ENCODE measurements around the gene ETV6. TPM values are rescaled to one million over a fixed set of nuclear protein-coding genes. Genes with fewer than 3 reads are reported as not detected.

ETV6 gene
- total and polyA plus RNA-seq, 2 of the 8 experiments (the other 6 are each of a cell fraction or from before 2014, with no cell fraction given): 5.5 to 23.9 TPM

DNA sequence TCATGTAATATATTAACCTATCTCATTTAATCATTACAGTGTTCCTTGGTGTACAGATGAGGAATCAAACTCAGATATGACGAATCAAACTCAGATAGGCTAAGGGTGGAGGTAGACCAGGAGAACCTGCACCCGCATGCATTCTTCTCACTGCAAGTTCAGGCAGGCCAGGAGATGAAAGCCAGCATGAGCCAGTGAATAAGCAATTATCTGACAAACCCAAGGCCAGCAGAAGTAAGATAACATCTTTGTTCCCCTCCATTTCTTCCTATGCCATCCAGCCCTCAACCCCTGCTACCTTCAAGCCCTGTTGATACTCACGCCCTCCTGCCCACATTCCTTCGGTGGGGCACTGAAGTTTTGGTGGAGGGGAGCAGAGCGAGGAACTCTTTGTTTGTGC is 152.2 kb downstream of the ETV6 start:
- ChIA-PET POLR2A (ENCODE audit: partially characterized antibody) (interaction anchor here (1.4 to 2.5 kb wide), 3 partner anchors 8 to 11 kb away, joined by 4 to 8 read pairs (median 4); no protein-coding TSS in a partner anchor), CTCF (ENCODE audit: partially characterized antibody) (interaction anchor here (0.6 to 0.9 kb wide), 2 partner anchors 14 to 305 kb away, joined by 3 to 4 read pairs; no protein-coding TSS in a partner anchor)
- Histone ChIP-seq H3K27ac (ENCODE audit: low read depth, low read length) (no peak overlapping the region), H4K91ac (replicated peaks; ENCODE audit: insufficient read length, low read length) (no peak overlapping the region), H3K79me2 (ENCODE audit: control insufficient read depth in 1 of 2, insufficient read depth in 2 of 2, low read length in 2 of 2) (no peaks in the 10 kb centered on the region), H4K8ac (ENCODE audit: extremely low read depth, insufficient read depth, low read length) (no peak overlapping the region), H2BK20ac (ENCODE audit: low read length) (no peak overlapping the region), H2AK5ac (ENCODE audit: low read depth, low read length) (no peak overlapping the region), H3K4ac (replicated peaks; ENCODE audit: insufficient read length, low read depth, low read length) (no peak overlapping the region), H3K4me2 (ENCODE audit: insufficient read depth in 1 of 2, low read depth in 2 of 2, low read length in 2 of 2) (no peak overlapping the region), H4K20me1 (replicated peaks in 1 of 2; ENCODE audit: control insufficient read depth in 1 of 2, insufficient read depth in 2 of 2, low read length in 2 of 2) (no peaks in the 10 kb centered on the region), H2AFZ (ENCODE audit: low read length) (no peak overlapping the region), H3K18ac (ENCODE audit: extremely low read depth, low read length) (no peak overlapping the region), H3K9ac (replicated peaks in 1 of 4; ENCODE audit: extremely low read depth in 1 of 4, low read depth in 3 of 4, low read length in 3 of 4) (no peak overlapping the region), H2BK15ac (ENCODE audit: low read length) (no peak overlapping the region), H2BK120ac (replicated peaks; ENCODE audit: low read depth, low read length) (no peak overlapping the region), H3K36me3 (ENCODE audit: control insufficient read depth in 2 of 4, insufficient read depth in 4 of 4, low read length in 3 of 4) (no peaks in the 10 kb centered on the region), H3K14ac (ENCODE audit: insufficient read length) (no peak overlapping the region), H2BK12ac (ENCODE audit: low read depth, low read length) (no peak overlapping the region), H4K5ac (ENCODE audit: insufficient read length, low read depth, low read length) (no peak overlapping the region), H3K23ac (ENCODE audit: insufficient read length) (no peak overlapping the region), H3K9me3 (ENCODE audit: insufficient read depth in 2 of 2, low read depth in 1 of 2, low read length in 1 of 2) (no peaks in the 10 kb centered on the region), H3K79me1 (ENCODE audit: low read depth, low read length) (peaks cover 4% of the 10 kb centered on the region; the same call in 1 of the 2 replicates), H3K27me3 (replicated peaks in 1 of 4; ENCODE audit: control insufficient read depth in 3 of 4, extremely low read depth in 1 of 4, insufficient read depth in 3 of 4, low read length in 3 of 4) (no peaks in the 10 kb centered on the region), H3K56ac (replicated peaks; ENCODE audit: insufficient read length, low read depth, low read length) (no peak overlapping the region), H2BK5ac (ENCODE audit: low read depth, low read length) (no peak overlapping the region), H3K4me3 (ENCODE audit: extremely low read depth in 1 of 4, insufficient read depth in 2 of 4, low read depth in 3 of 4, low read length in 4 of 4) (no peak overlapping the region), H3K4me1 (replicated peaks in 1 of 4; ENCODE audit: control insufficient read depth in 3 of 4, insufficient read depth in 4 of 4, low read length in 3 of 4) (peaks cover 0 to under 1% (median 0%) of the 10 kb centered on the region in 4 experiments; a peak in 1 of 7 replicates), H3K23me2 (ENCODE audit: low read depth, low read length) (no peaks in the 10 kb centered on the region)
- WGBS, 2 experiments (ENCODE audit: extremely low coverage in 1 of 2, insufficient coverage in 1 of 2, insufficient read length in 1 of 2, insufficient replicate concordance in 2 of 2, low coverage in 1 of 2, low lambda C conversion rate in 2 of 2, missing lambda C conversion rate in 1 of 2): 89% methylated on average over 5 of the region's 5 CpGs; no CpG with 5 or more reads in 1 of the 2 experiments
- DNase-seq (ENCODE audit: low read depth in 1 of 2, low spot score in 2 of 2): no peak
- no peak for FAIRE-seq
- TF ChIP-seq TAF1 (IDR thresholded peaks at IDR 0.05; ENCODE audit: low read depth, low read length): no peak
- no peak for TF ChIP-seq HDAC2 (IDR thresholded peaks at IDR 0.05; ENCODE audit: borderline replicate concordance in 1 of 2, low read depth in 2 of 2, low read length in 2 of 2)
- TF ChIP-seq SIRT6 (IDR thresholded peaks at IDR 0.05; ENCODE audit: low read length): no peak
- TF ChIP-seq JUND (IDR thresholded peaks at IDR 0.05; ENCODE audit: low read length): no peak
- TF ChIP-seq CBX8 (IDR thresholded peaks at IDR 0.05; ENCODE audit: borderline replicate concordance, low read depth, low read length): no peak
- no peak for TF ChIP-seq POLR2A (IDR thresholded peaks at IDR 0.05; ENCODE audit: control extremely low read depth in 1 of 2, low read depth in 2 of 2, low read length in 2 of 2)
- no peak for TF ChIP-seq TBP (IDR thresholded peaks at IDR 0.05; ENCODE audit: low read depth, low read length)
- TF ChIP-seq EZH2 (IDR thresholded peaks at IDR 0.05; ENCODE audit: low read depth, low read length, severe bottlenecking): no peak
- no peak for TF ChIP-seq PHF8 (conservative IDR thresholded peaks at IDR 0.05; ENCODE audit: low read depth, low read length)
- TF ChIP-seq SRF (IDR thresholded peaks at IDR 0.05; ENCODE audit: low read depth, low read length): no peak
- TF ChIP-seq RXRA (IDR thresholded peaks at IDR 0.05; ENCODE audit: insufficient read depth, low read depth, low read length): no peak
- TF ChIP-seq MAX (IDR thresholded peaks at IDR 0.05): no peak
- TF ChIP-seq RAD21 (IDR thresholded peaks at IDR 0.05 in 1 of 2, conservative IDR thresholded peaks at IDR 0.05 in 1 of 2; ENCODE audit: low read depth in 2 of 2, low read length in 2 of 2): no peak

Measured in H1 (cell line).